Smooth muscle cell (in vitro differentiated cells): ENCODE results near the gene TMEM256. TPM values are rescaled to one million over a fixed set of nuclear protein-coding genes. Genes with fewer than 3 reads are reported as not detected.

Source experiments
- DNase-seq: peaks from one replicate; lab custom pipeline; 2025; ENCODE audit not compliant: unreplicated experiment; lab: John Stamatoyannopoulos, UW
- H2AFZ ChIP-seq: fragments of 200-600 bp; sonication (generic); 2 replicates; pipeline ENCODE4 v1.6.0; 2016; ENCODE audit warnings: antibody characterized with exemption, low read depth, mild to moderate bottlenecking
- H3F3A ChIP-seq: fragments of 200-600 bp; sonication (generic); 2 replicates; pipeline ENCODE4 v1.6.0; 2017; ENCODE audit warnings: antibody characterized with exemption, low read depth
- H3K27ac ChIP-seq: fragments of 200-600 bp; sonication (generic); 2 replicates; pipeline ENCODE4 v1.5.1; 2016; ENCODE audit warnings: low read depth, mild to moderate bottlenecking
- H3K27me3 ChIP-seq: fragments of 200-600 bp; sonication (generic); 2 replicates; pipeline ENCODE4 v1.6.1; 2016; ENCODE audit warnings: low read depth, mild to moderate bottlenecking
- H3K36me3 ChIP-seq: fragments of 200-600 bp; sonication (generic); 2 replicates; pipeline ENCODE4 v1.5.1; 2016; ENCODE audit warnings: low read depth
- H3K4me1 ChIP-seq: fragments of 200-600 bp; sonication (generic); 2 replicates; pipeline ENCODE4 v1.5.1; 2016; ENCODE audit warnings: low read depth
- H3K4me2 ChIP-seq: fragments of 200-600 bp; sonication (generic); 2 replicates; pipeline ENCODE4 v1.6.0; 2016; ENCODE audit warnings: mild to moderate bottlenecking
- H3K4me3 ChIP-seq: fragments of 200-600 bp; sonication (generic); 2 replicates; pipeline ENCODE4 v1.5.1; 2016; ENCODE audit warnings: mild to moderate bottlenecking
- H3K79me2 ChIP-seq: fragments of 200-600 bp; sonication (generic); 2 replicates; pipeline ENCODE4 v1.6.0; 2016; ENCODE audit warnings: low read depth, mild to moderate bottlenecking
- H3K9ac ChIP-seq: fragments of 200-600 bp; sonication (generic); 2 replicates; pipeline ENCODE4 v1.6.0; 2016; ENCODE audit warnings: low read depth
- H3K9me3 ChIP-seq: fragments of 200-600 bp; sonication (generic); replicated peaks from 2 replicates; pipeline ENCODE4 v1.5.1; 2016; ENCODE audit warnings: low read depth
- H4K20me1 ChIP-seq: fragments of 200-600 bp; sonication (generic); 2 replicates; pipeline ENCODE4 v1.6.0; 2016; ENCODE audit warnings: low read depth
- CTCF ChIP-seq: fragments of 200-600 bp; sonication (generic); IDR thresholded peaks from 2 replicates; pipeline ENCODE4 v1.5.1; 2017; ENCODE audit warnings: borderline replicate concordance, mild to moderate bottlenecking, antibody characterized with exemption; ENCODE audit not compliant: insufficient read depth, poor library complexity, severe bottlenecking
- WGBS: methylation state at CpG from one replicate; pipeline ENCODE4 v1.1.7; 2016; ENCODE audit warnings: low lambda C conversion rate; 5-methylcytosine and 5-hydroxymethylcytosine counted together
- polyA plus RNA-seq: library from polyadenylated mRNA; unstranded; fragments of >200 nt; fragmentation: Nextera tagmentation; extraction: Ambion mirVana; gene quantifications from 2 replicates; pipeline ENCODE4 v1.2.1, GENCODE V29; 2016
- total RNA-seq: library from RNA; depleted of rRNA; stranded (reverse); fragments of >200 nt; gene quantifications from 2 replicates; pipeline ENCODE4 v1.2.3, GENCODE V29; 2014

TMEM256 gene
- total and polyA plus RNA-seq, 2 experiments from 2014 or later: 87.9 to 133 TPM

GRCh38 chr17:7394452-7395191, 9.3 kb downstream of the TMEM256 start, which contains the start of gene PLSCR3:
Gene PLSCR3, minus strand, starts transcription at chr17:7394525. Its CDS starts 415 bp downstream, at chr17:7394110.
- Histone ChIP-seq H3K4me2 (peak within 1 kb of the TSS; percentile 98), H3K27ac (peak within 1 kb of the TSS; percentile 77), H3K79me2 (no peaks in the 10 kb centered on the region), H4K20me1 (peaks cover 18% of the 10 kb centered on the region), H3K4me1 (peaks cover 9% of the 10 kb centered on the region), H3K27me3 (no peaks in the 10 kb centered on the region), H3K9me3 (no peaks in the 10 kb centered on the region), H3F3A (peaks cover 4% of the 10 kb centered on the region), H3K36me3 (no peaks in the 10 kb centered on the region), H3K9ac (peak within 1 kb of the TSS; percentile 90), H3K4me3 (peak within 1 kb of the TSS; percentile 93), H2AFZ (peak within 1 kb of the TSS; percentile 82)
- DNase-seq: peak; percentile 59
- WGBS: under 1% methylated on average over 27 of the region's 71 CpGs
- peak; percentile 32 for TF ChIP-seq CTCF

- no peak for TF ChIP-seq CTCF
- WGBS: 3% methylated on average over 29 of the region's 48 CpGs
- peaks cover 23% of the 10 kb centered on the region for H4K20me1 ChIP-seq
- no peak for DNase-seq
- H2AFZ ChIP-seq: peak overlapping the region; percentile 44
- no peaks in the 10 kb centered on the region for H3K79me2 ChIP-seq
- H3K9ac ChIP-seq: peak overlapping the region; percentile 90
- peaks cover 4% of the 10 kb centered on the region for H3F3A ChIP-seq
- H3K4me1 ChIP-seq: peaks cover 9% of the 10 kb centered on the region
- H3K36me3 ChIP-seq: no peaks in the 10 kb centered on the region
- peak overlapping the region; percentile 77 for H3K27ac ChIP-seq
- no peaks in the 10 kb centered on the region for H3K9me3 ChIP-seq
- peak overlapping the region; percentile 98 for H3K4me2 ChIP-seq
- H3K4me3 ChIP-seq: peak overlapping the region; percentile 93
- no peaks in the 10 kb centered on the region for H3K27me3 ChIP-seq
Measured at GRCh38 chr17:7393613-7394451, 10.1 kb downstream of the TMEM256 start.

- TF ChIP-seq CTCF: no peak
- Histone ChIP-seq H3K9me3 (no peaks in the 10 kb centered on the region), H3F3A (peaks cover 4% of the 10 kb centered on the region), H4K20me1 (peaks cover 23% of the 10 kb centered on the region), H2AFZ (no peak overlapping the region), H3K36me3 (no peaks in the 10 kb centered on the region), H3K4me2 (peak overlapping the region; percentile 98), H3K4me3 (peak overlapping the region; percentile 93), H3K27ac (no peak overlapping the region), H3K79me2 (no peaks in the 10 kb centered on the region), H3K4me1 (peaks cover 9% of the 10 kb centered on the region), H3K27me3 (no peaks in the 10 kb centered on the region), H3K9ac (peak overlapping the region; percentile 90)
- 62% methylated on average over 29 of the region's 42 CpGs for WGBS
- no peak for DNase-seq
Measured at GRCh38 chr17:7392696-7393612, 10.9 kb downstream of the TMEM256 start.
